Trophoblast cell (in vitro differentiated cells and primary cell): Measurements from ENCODE around the gene KRT222.

ENCODE experiments used
- DNase-seq, 2 donors: peaks; one replicate each; pipeline ENCODE4 v3.0.0-alpha.2; 2016
- H2AFZ ChIP-seq: 2 replicates; pipeline ENCODE4 v1.6.1; 2013; ENCODE audit warnings: low read length, moderate library complexity, mild to moderate bottlenecking; ENCODE audit not compliant: insufficient read depth, poor library complexity
- H2AK5ac ChIP-seq: 2 replicates; pipeline ENCODE4 v1.6.1; 2013; ENCODE audit warnings: mild to moderate bottlenecking, low read length
- H2BK120ac ChIP-seq: 2 replicates; pipeline ENCODE4 v1.6.1; 2013; ENCODE audit warnings: low read length, mild to moderate bottlenecking, moderate library complexity; ENCODE audit not compliant: insufficient read depth, poor library complexity
- H2BK12ac ChIP-seq: 2 replicates; pipeline ENCODE4 v1.6.1; 2013; ENCODE audit warnings: mild to moderate bottlenecking, low read length, moderate library complexity
- H2BK5ac ChIP-seq: 2 replicates; pipeline ENCODE4 v1.6.1; 2013; ENCODE audit warnings: low read length, low read depth, moderate library complexity, mild to moderate bottlenecking; ENCODE audit not compliant: poor library complexity
- H3K14ac ChIP-seq: 2 replicates; pipeline ENCODE4 v1.6.1; 2013; ENCODE audit warnings: mild to moderate bottlenecking, low read length
- H3K18ac ChIP-seq: 2 replicates; pipeline ENCODE4 v1.6.1; 2013; ENCODE audit warnings: mild to moderate bottlenecking, low read length
- H3K23ac ChIP-seq: 2 replicates; pipeline ENCODE4 v1.6.1; 2013; ENCODE audit warnings: low read length
- H3K27ac ChIP-seq: 2 replicates; pipeline ENCODE4 v1.5.1; 2013; ENCODE audit warnings: low read depth, mild to moderate bottlenecking, inconsistent platforms, low read length, moderate library complexity
- H3K27me3 ChIP-seq: 2 replicates; pipeline ENCODE4 v1.6.1; 2013; ENCODE audit warnings: inconsistent platforms, mild to moderate bottlenecking, low read length, moderate library complexity; ENCODE audit not compliant: insufficient read depth
- H3K36me3 ChIP-seq, 2 experiments: 1 replicate in 1 of 2; 2 replicates in 1 of 2; pipeline ENCODE4 v1.6.1; 2013; ENCODE audit warnings: low read length in 2 of 2, mild to moderate bottlenecking in 2 of 2, moderate library complexity in 1 of 2; ENCODE audit not compliant: insufficient read depth in 2 of 2, control insufficient read depth in 1 of 2
- H3K4ac ChIP-seq: 2 replicates; pipeline ENCODE4 v1.6.1; 2013; ENCODE audit warnings: low read depth, mild to moderate bottlenecking, low read length, moderate library complexity
- H3K4me1 ChIP-seq, 2 experiments: 1 replicate in 1 of 2; 2 replicates in 1 of 2; pipeline ENCODE4 v1.6.1; 2013; ENCODE audit warnings: low read length in 2 of 2, mild to moderate bottlenecking in 2 of 2, moderate library complexity in 1 of 2; ENCODE audit not compliant: insufficient read depth in 2 of 2, control insufficient read depth in 1 of 2
- H3K4me2 ChIP-seq: 2 replicates; pipeline ENCODE4 v1.6.1; 2013; ENCODE audit warnings: inconsistent platforms, mild to moderate bottlenecking, low read length, moderate library complexity
- H3K4me3 ChIP-seq: 2 replicates; pipeline ENCODE4 v1.5.1; 2013; ENCODE audit warnings: mild to moderate bottlenecking, low read depth, low read length, inconsistent platforms
- H3K79me1 ChIP-seq: one replicate; pipeline ENCODE4 v1.6.1; 2013; ENCODE audit warnings: low read length
- H3K79me2 ChIP-seq: 2 replicates; pipeline ENCODE4 v1.6.1; 2013; ENCODE audit warnings: low read length, mild to moderate bottlenecking; ENCODE audit not compliant: control insufficient read depth, insufficient read depth, poor library complexity
- H3K9ac ChIP-seq: 2 replicates; pipeline ENCODE4 v1.6.1; 2013; ENCODE audit warnings: mild to moderate bottlenecking, low read length
- H3K9me3 ChIP-seq: 2 replicates; pipeline ENCODE4 v1.6.1; 2013; ENCODE audit warnings: low read depth, mild to moderate bottlenecking, control low read depth, inconsistent platforms, low read length; ENCODE audit not compliant: insufficient read depth
- H4K12ac ChIP-seq: 2 replicates; pipeline ENCODE4 v1.6.1; 2013; ENCODE audit warnings: low read depth, mild to moderate bottlenecking, low read length, moderate library complexity
- H4K8ac ChIP-seq: 2 replicates; pipeline ENCODE4 v1.6.1; 2013; ENCODE audit warnings: low read depth, mild to moderate bottlenecking, low read length, moderate library complexity
- H4K91ac ChIP-seq: one replicate; pipeline ENCODE4 v1.6.1; 2013; ENCODE audit warnings: low read depth, mild to moderate bottlenecking, low read length, moderate library complexity
- WGBS: extraction: QIAGEN DNeasy Blood & Tissue Kit; methylation state at CpG from one replicate; pipeline ENCODE4 v1.1.7; 2013; ENCODE audit warnings: missing lambda C conversion rate; ENCODE audit not compliant: insufficient read length, insufficient coverage; ENCODE audit errors: extremely low coverage; 5-methylcytosine and 5-hydroxymethylcytosine counted together

KRT222 gene

DNA sequence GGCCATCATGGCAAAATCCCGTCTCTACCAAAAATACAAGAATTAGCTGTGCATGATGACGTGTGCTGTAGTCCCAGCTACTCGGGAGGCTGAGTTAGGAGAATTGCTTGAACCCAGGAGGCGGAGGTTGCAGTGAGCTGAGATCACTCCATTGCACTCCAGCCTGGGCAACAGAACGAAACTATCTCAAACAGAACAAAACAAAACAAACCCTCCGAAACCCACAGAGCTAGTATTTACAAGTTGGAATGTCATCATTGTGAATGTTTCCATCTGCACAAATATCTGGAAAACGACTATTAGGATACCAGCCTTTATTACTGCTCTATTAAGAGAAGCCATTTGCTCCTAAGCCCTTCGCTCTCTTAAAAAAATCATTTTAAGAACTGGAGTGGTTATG lies 43.4 kb downstream of the KRT222 start:
- Histone ChIP-seq H3K9ac (no peak overlapping the region), H3K27ac (no peak overlapping the region), H3K27me3 (no peaks in the 10 kb centered on the region), H3K23ac (no peak overlapping the region), H3K18ac (no peak overlapping the region), H2BK120ac (no peak overlapping the region), H3K4me2 (no peak overlapping the region), H2AFZ (no peak overlapping the region), H2AK5ac (no peak overlapping the region), H4K8ac (no peak overlapping the region), H3K14ac (no peak overlapping the region), H4K12ac (no peak overlapping the region), H4K91ac (no peak overlapping the region), H3K4me1 (peaks cover 0 to 3% of the 10 kb centered on the region in 2 experiments), H3K79me1 (no peaks in the 10 kb centered on the region), H3K4me3 (no peak overlapping the region), H3K9me3 (no peaks in the 10 kb centered on the region), H3K36me3 (no peaks in the 10 kb centered on the region), H3K79me2 (no peaks in the 10 kb centered on the region), H2BK12ac (no peak overlapping the region), H2BK5ac (no peak overlapping the region), H3K4ac (no peak overlapping the region)
- DNase-seq, result no peak
- WGBS, result no CpG with 5 or more reads among the region's 8 CpGs

DNA sequence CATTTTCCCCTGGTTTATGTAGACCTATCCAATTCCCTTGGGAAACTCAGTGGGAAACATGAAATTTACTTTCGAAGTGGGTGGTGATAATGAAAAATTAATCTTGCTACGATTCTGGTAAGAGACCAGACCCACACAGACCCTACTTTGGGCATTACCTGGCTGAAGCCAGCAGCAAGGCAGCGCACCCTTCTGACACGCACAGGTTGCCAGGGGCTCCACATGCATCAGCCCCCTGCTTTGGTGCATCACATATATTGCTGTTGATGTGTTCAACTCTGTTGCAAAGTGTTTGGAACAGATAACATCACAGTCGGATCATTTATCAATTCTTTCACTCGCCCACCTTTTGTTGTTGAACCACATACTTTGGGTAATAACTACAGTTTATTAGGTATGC lies 44.0 kb downstream of the KRT222 start:
- Histone ChIP-seq H3K4ac (no peak overlapping the region), H3K36me3 (no peaks in the 10 kb centered on the region), H4K91ac (no peak overlapping the region), H4K8ac (no peak overlapping the region), H4K12ac (no peak overlapping the region), H3K23ac (no peak overlapping the region), H3K4me3 (no peak overlapping the region), H3K27me3 (no peaks in the 10 kb centered on the region), H3K18ac (no peak overlapping the region), H3K79me1 (no peaks in the 10 kb centered on the region), H2AFZ (no peak overlapping the region), H3K9ac (no peak overlapping the region), H2BK120ac (no peak overlapping the region), H2AK5ac (no peak overlapping the region), H2BK5ac (no peak overlapping the region), H2BK12ac (no peak overlapping the region), H3K27ac (no peak overlapping the region), H3K79me2 (no peaks in the 10 kb centered on the region), H3K4me2 (no peak overlapping the region), H3K14ac (no peak overlapping the region), H3K9me3 (no peaks in the 10 kb centered on the region), H3K4me1 (peaks cover 0 to 3% of the 10 kb centered on the region in 2 experiments)
- DNase-seq, result no peak
- no CpG with 5 or more reads among the region's 6 CpGs for WGBS

DNA sequence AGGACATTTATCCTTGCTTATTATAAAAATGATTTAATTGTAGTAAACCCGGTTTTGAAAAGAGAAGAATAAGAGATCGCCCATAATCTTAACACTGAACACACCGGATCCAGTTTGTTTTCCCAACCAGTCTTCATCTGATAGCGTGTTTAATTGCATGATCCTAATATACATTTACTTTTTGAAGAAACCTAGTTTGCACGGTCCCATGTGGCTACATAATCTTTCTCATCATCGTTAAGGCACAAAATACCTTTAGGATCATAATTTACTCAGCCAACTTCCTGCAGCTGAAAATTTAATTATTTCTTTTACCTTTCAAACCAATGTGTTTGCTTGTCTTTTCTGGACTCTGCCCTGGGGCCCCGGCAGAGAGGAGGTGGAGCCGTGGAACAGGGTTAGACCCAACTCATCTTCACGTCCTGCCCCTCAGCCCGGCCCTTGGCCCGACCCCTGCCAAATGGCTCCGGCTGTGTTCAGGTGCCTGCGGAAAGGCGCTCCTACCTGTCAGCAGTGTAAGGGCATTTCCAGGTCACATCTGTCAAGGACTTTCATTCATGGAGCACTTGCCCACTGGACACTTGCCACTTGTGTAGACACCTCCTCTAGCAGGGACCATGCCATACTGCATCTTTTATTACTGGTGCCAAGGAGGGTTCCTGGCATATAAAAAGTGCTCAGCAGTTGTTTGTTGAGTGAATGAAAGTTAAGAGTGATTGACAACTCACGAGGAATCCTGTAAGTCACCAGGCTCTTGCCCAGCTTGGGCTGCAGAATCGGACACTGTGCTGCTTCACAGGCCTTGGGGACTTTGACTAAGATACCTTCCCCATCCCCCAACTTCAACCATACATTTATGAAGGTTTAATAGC lies 46.0 kb downstream of the KRT222 start:
- Histone ChIP-seq H3K27ac (no peak overlapping the region), H3K4me2 (no peak overlapping the region), H3K9ac (no peak overlapping the region), H2BK5ac (no peak overlapping the region), H3K36me3 (no peaks in the 10 kb centered on the region), H4K8ac (no peak overlapping the region), H3K4me1 (peaks cover 6 to 9% of the 10 kb centered on the region in 2 experiments), H2AK5ac (no peak overlapping the region), H3K23ac (no peak overlapping the region), H2BK120ac (no peak overlapping the region), H3K4ac (no peak overlapping the region), H3K9me3 (no peaks in the 10 kb centered on the region), H3K27me3 (no peaks in the 10 kb centered on the region), H3K79me2 (no peaks in the 10 kb centered on the region), H3K79me1 (peaks cover 5% of the 10 kb centered on the region), H2AFZ (no peak overlapping the region), H3K18ac (no peak overlapping the region), H2BK12ac (no peak overlapping the region), H3K4me3 (no peak overlapping the region), H4K12ac (no peak overlapping the region), H3K14ac (no peak overlapping the region), H4K91ac (no peak overlapping the region)
- no CpG with 5 or more reads among the region's 16 CpGs for WGBS
- DNase-seq, result no peak

DNA sequence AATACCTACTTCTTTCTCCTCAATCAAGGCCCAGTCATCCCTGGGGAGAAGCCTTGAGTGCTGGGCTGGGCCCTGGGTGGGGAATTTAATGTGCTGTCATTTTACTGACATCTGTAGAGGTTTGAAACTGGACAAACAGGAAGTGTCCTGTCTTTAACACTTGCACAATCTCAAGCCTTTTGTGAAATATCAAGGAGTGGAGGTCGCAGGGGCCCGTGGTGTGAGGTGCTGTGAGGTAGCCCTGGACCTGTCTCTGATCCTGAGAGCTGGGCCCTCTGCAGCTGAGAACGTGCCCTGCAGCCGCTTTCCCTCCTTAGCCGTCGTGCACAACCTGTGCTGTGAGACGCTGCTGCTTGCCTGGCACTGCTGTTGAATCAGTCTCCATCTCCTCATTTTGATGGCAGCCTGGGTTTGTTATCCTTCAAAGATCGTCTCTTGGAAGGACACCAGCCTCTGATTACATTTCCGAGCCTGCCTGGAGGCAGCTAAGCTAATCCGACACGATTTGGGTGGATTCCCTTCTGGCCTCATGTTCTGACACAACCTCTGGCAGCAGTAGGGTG lies 47.2 kb downstream of the KRT222 start:
- Histone ChIP-seq H4K12ac (no peak overlapping the region), H2BK120ac (no peak overlapping the region), H2AFZ (no peak overlapping the region), H4K8ac (no peak overlapping the region), H2AK5ac (no peak overlapping the region), H3K4me3 (no peak overlapping the region), H3K9ac (no peak overlapping the region), H3K9me3 (no peaks in the 10 kb centered on the region), H3K36me3 (no peaks in the 10 kb centered on the region), H3K14ac (no peak overlapping the region), H2BK5ac (no peak overlapping the region), H3K4me2 (no peak overlapping the region), H3K4me1 (peaks cover 6 to 9% of the 10 kb centered on the region in 2 experiments), H2BK12ac (no peak overlapping the region), H3K23ac (no peak overlapping the region), H3K4ac (no peak overlapping the region), H3K27me3 (no peaks in the 10 kb centered on the region), H3K18ac (no peak overlapping the region), H3K27ac (no peak overlapping the region), H3K79me2 (no peaks in the 10 kb centered on the region), H3K79me1 (peaks cover 7% of the 10 kb centered on the region), H4K91ac (no peak overlapping the region)
- no CpG with 5 or more reads among the region's 11 CpGs for WGBS
- peak; percentile 21 to 38 for DNase-seq
